ENCODE results near the gene GRB10.

The GRB10 gene

GRCh38 chr7:50803359-50804337 lies 21.0 kb upstream of the GRB10 start:
- DNase-seq (ENCODE audit: low read depth in 2 of 2) = no peak

- DNase-seq (ENCODE audit: low read depth in 2 of 2) = no peak
Observed at GRCh38 chr7:50801907-50802306, 19.2 kb upstream of the GRB10 start.

- no peak for DNase-seq (ENCODE audit: low read depth in 2 of 2)
Observed at GRCh38 chr7:50799873-50800272, 17.2 kb upstream of the GRB10 start.

GRCh38 chr7:50798126-50798525 lies 15.4 kb upstream of the GRB10 start:
- no peak for DNase-seq (ENCODE audit: low read depth in 2 of 2)

- no peak for DNase-seq (ENCODE audit: low read depth in 2 of 2)
Observed at GRCh38 chr7:50795831-50796230, 13.1 kb upstream of the GRB10 start.

- DNase-seq (ENCODE audit: low read depth in 2 of 2) = no peak
Observed at GRCh38 chr7:50795253-50795652, 12.6 kb upstream of the GRB10 start.

- DNase-seq (ENCODE audit: low read depth in 2 of 2) = no peak
Observed at GRCh38 chr7:50793947-50794570, 11.4 kb upstream of the GRB10 start.

GRCh38 chr7:50793120-50793946 lies 10.6 kb upstream of the GRB10 start:
- no peak for DNase-seq (ENCODE audit: low read depth in 2 of 2)

- no peak for DNase-seq (ENCODE audit: low read depth in 2 of 2)
Observed at GRCh38 chr7:50792342-50793119, 9.8 kb upstream of the GRB10 start.

GRCh38 chr7:50791938-50792341 lies 9.2 kb upstream of the GRB10 start:
- no peak for DNase-seq (ENCODE audit: low read depth in 2 of 2)

GRCh38 chr7:50791363-50791937 lies 8.8 kb upstream of the GRB10 start:
- no peak for DNase-seq (ENCODE audit: low read depth in 2 of 2)

- DNase-seq (ENCODE audit: low read depth in 2 of 2) = no peak
Observed at GRCh38 chr7:50790381-50790780, 7.7 kb upstream of the GRB10 start.

- DNase-seq (ENCODE audit: low read depth in 2 of 2) = no peak
Observed at GRCh38 chr7:50788382-50788781, 5.7 kb upstream of the GRB10 start.

GRCh38 chr7:50787825-50788224 lies 5.1 kb upstream of the GRB10 start:
- no peak for DNase-seq (ENCODE audit: low read depth in 2 of 2)

- DNase-seq (ENCODE audit: low read depth in 2 of 2) = no peak
Observed at GRCh38 chr7:50785346-50785745, 2.6 kb upstream of the GRB10 start.

GRCh38 chr7:50783801-50784507 lies 1.3 kb upstream of the GRB10 start:
- no peak for DNase-seq (ENCODE audit: low read depth in 2 of 2)

- DNase-seq (ENCODE audit: low read depth in 2 of 2) = no peak
Observed at GRCh38 chr7:50783303-50783702, 607 bp upstream of the GRB10 start.

GRCh38 chr7:50781381-50782293 lies 1.1 kb downstream of the GRB10 start:
- no peak for DNase-seq (ENCODE audit: low read depth in 2 of 2)

GRCh38 chr7:50780436-50780835 lies 2.3 kb downstream of the GRB10 start:
- no peak for DNase-seq (ENCODE audit: low read depth in 2 of 2)

Data from activated CD8-positive, alpha-beta memory T cell treated with anti-CD3 and anti-CD28 coated beads for 4 hours (primary cell).